NOMO-1 treated with DMSO at 0.1 percent for 48 hours (cell line): ENCODE measurements around the gene CAMK1D.
A peak's percentile ranks its signal among the peaks of the same experiment; 100 is the strongest.

Experiments
- DNase-seq: peaks from one replicate; lab custom pipeline; 2025; ENCODE audit not compliant: unreplicated experiment; lab: John Stamatoyannopoulos, UW

Gene CAMK1D

GRCh38 chr10:12547301-12547771 is 198.0 kb downstream of the CAMK1D start:
- DNase-seq, result no peak

GRCh38 chr10:12549297-12549696 is 199.9 kb downstream of the CAMK1D start:
- no peak for DNase-seq

GRCh38 chr10:12550994-12551393 is 201.6 kb downstream of the CAMK1D start:
- DNase-seq, result no peak

GRCh38 chr10:12556039-12556438 is 206.7 kb downstream of the CAMK1D start:
- no peak for DNase-seq

GRCh38 chr10:12559578-12560178 is 210.3 kb downstream of the CAMK1D start:
- DNase-seq, result no peak

GRCh38 chr10:12561307-12561706 is 212.0 kb downstream of the CAMK1D start:
- peak; percentile 30 for DNase-seq

- DNase-seq, result peak; percentile 27
Measured at GRCh38 chr10:12561720-12562119, 212.4 kb downstream of the CAMK1D start.

GRCh38 chr10:12563489-12563888 is 214.1 kb downstream of the CAMK1D start:
- no peak for DNase-seq

- no peak for DNase-seq
Measured at GRCh38 chr10:12564173-12564572, 214.8 kb downstream of the CAMK1D start.

- no peak for DNase-seq
Measured at GRCh38 chr10:12566161-12567115, 217.1 kb downstream of the CAMK1D start.

GRCh38 chr10:12568391-12569009 is 219.2 kb downstream of the CAMK1D start:
- DNase-seq, result peak; percentile 14

GRCh38 chr10:12572281-12572680 is 222.9 kb downstream of the CAMK1D start:
- DNase-seq, result no peak

- no peak for DNase-seq
Measured at GRCh38 chr10:12577610-12578009, 228.3 kb downstream of the CAMK1D start.

GRCh38 chr10:12579954-12580858 is 230.9 kb downstream of the CAMK1D start:
- DNase-seq, result no peak

- no peak for DNase-seq
Measured at GRCh38 chr10:12583891-12584595, 234.7 kb downstream of the CAMK1D start.

GRCh38 chr10:12586741-12587140 is 237.4 kb downstream of the CAMK1D start:
- DNase-seq, result no peak

- DNase-seq, result no peak
Measured at GRCh38 chr10:12587451-12587888, 238.1 kb downstream of the CAMK1D start.

GRCh38 chr10:12588091-12588860 is 238.9 kb downstream of the CAMK1D start:
- no peak for DNase-seq

GRCh38 chr10:12589291-12589690 is 239.9 kb downstream of the CAMK1D start:
- DNase-seq, result no peak
